Spleen (tissue), 7 donors: ENCODE data around the gene VPS37D.

Source experiments
- CTCF ChIP-seq, 11 experiments: fragments of 200-600 bp in 7 of 11; fragments of 450-650 bp in 4 of 11; sonication (generic) in 4 of 11; IDR thresholded peaks in 8 of 11; conservative IDR thresholded peaks in 3 of 11; 1 replicate in 7 of 11; 2 replicates in 4 of 11; pipeline versions ENCODE4 v1.4.0 to v1.8.0; 2016 to 2021; ENCODE audit warnings: antibody characterized with exemption in 11 of 11, inconsistent platforms in 4 of 11, mild to moderate bottlenecking in 1 of 11
- POLR2A ChIP-seq, 3 donors: fragments of 450-650 bp; IDR thresholded peaks; one replicate each; pipeline ENCODE4 v1.5.1; 2017; ENCODE audit warnings: antibody characterized with exemption in 3 of 3, mild to moderate bottlenecking in 1 of 3
- donor health status: DM: no; HTN: no; CAD: no; lungs with moderate emphysema.
- donor health status: DM: no; HTN: no; CAD: no.
- donor health status: DM: no; HTN: no; CAD: no.

- TF ChIP-seq CTCF (IDR thresholded peaks at IDR 0.05 in 8 of 11, conservative IDR thresholded peaks at IDR 0.05 in 3 of 11), result no peak
- no peak for TF ChIP-seq POLR2A (IDR thresholded peaks at IDR 0.05)
Observed at GRCh38 chr7:73700069-73700423, 32.4 kb downstream of the VPS37D start.
